ENCODE measurements around the gene ANKRD50. TPM values are rescaled to one million over a fixed set of nuclear protein-coding genes. Genes with fewer than 3 reads are reported as not detected.
A peak's percentile ranks its signal among the peaks of the same experiment; 100 is the strongest.

ANKRD50 gene
- total RNA-seq, 4 donors from 2014 or later, result 11.5 to 78.5 (median 15.5) TPM

DNA sequence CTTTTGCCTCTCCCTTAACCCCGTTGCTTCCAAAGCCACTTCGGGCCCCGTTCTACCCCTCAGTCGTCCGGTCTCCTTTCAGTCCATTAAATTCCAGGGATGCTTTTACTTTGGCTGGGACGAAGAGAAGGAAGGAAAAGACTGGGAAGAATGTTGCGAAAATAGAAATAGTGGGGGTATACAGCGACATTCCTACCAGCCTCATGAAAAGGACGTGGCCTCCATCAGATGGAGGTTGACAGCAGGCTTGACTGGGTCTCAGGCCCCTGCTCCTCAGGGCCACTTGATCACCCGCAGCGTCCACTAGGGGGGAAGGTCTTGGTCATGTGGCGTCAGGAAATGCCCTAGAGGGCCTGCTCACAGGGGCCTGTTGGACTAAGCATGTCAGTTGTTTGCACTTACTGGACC is 657 bp upstream of the ANKRD50 start:
- peak; percentile 67 to 71 for DNase-seq
- no peaks in the 10 kb centered on the region for H3K9me3 ChIP-seq
- H3K4me1 ChIP-seq, result no peaks in the 10 kb centered on the region
- TF ChIP-seq, protein P1, sequence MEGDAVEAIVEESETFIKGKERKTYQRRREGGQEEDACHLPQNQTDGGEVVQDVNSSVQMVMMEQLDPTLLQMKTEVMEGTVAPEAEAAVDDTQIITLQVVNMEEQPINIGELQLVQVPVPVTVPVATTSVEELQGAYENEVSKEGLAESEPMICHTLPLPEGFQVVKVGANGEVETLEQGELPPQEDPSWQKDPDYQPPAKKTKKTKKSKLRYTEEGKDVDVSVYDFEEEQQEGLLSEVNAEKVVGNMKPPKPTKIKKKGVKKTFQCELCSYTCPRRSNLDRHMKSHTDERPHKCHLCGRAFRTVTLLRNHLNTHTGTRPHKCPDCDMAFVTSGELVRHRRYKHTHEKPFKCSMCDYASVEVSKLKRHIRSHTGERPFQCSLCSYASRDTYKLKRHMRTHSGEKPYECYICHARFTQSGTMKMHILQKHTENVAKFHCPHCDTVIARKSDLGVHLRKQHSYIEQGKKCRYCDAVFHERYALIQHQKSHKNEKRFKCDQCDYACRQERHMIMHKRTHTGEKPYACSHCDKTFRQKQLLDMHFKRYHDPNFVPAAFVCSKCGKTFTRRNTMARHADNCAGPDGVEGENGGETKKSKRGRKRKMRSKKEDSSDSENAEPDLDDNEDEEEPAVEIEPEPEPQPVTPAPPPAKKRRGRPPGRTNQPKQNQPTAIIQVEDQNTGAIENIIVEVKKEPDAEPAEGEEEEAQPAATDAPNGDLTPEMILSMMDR (IDR thresholded peaks at IDR 0.05), result peak; percentile 35 to 52 (median 44)
- TF ChIP-seq POLR2A (IDR thresholded peaks at IDR 0.05), result no peak
- H3K27ac ChIP-seq, result peak overlapping the region; percentile 96 to 99
- H3K36me3 ChIP-seq, result no peaks in the 10 kb centered on the region
- intact Hi-C loops (cut with DNase I; ENCODE audit: low total_unique reads), result no loop called here
- no peaks in the 10 kb centered on the region for H3K27me3 ChIP-seq
- peak overlapping the region; percentile 62 to 96 for H3K4me3 ChIP-seq

DNA sequence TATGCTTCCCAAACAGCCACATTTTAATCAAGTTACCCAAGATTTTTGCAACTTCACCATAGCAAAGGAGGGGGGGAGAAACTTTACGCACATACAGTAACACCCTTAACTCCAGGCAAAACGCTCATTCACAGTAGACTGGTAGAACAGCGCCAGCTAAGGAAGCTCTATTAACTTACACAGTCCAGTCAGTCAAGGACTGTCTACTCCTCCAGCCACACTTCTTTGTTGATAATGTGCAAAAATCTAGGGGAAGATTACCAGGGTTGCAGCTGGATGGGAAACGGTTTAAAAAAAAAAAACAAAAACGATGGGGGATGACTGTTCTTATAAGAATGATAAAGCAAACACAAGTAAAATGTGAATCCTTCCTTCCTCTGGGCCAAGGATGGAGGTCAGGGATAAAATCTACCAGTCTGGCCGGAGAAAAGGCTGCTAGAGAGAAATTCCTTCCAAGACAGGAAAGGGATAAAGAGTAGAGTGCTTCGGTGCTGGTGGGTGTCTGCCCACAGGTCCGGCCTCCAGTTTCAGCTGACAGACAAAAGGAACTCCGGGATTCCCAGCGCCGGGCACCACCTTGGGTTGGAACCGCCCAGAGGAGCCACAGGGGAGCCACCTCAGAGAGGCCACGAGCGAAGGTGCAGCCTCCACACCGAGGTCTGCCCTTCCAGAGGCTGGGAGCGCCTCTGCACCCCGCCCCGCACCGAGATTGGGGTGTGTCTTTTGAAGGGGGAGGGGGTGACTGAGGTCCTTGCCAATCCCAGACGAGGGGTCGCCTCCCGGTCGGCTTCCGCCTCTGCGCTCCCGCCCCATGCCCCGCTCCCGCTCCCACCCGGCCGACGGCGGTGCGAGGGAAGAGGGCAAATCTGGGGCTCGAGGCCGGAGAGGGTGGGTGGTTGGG is 811 bp downstream of the ANKRD50 start:
- no peaks in the 10 kb centered on the region for H3K4me1 ChIP-seq

GRCh38 chr4:124710911-124711310 is 1.6 kb downstream of the ANKRD50 start:
- Histone ChIP-seq H3K4me1 (no peaks in the 10 kb centered on the region), H3K4me3 (peak overlapping the region; percentile 62 to 96), H3K9me3 (no peaks in the 10 kb centered on the region), H3K36me3 (no peaks in the 10 kb centered on the region), H3K27ac (peak overlapping the region; percentile 96 to 99), H3K27me3 (no peaks in the 10 kb centered on the region)
- TF ChIP-seq POLR2A (IDR thresholded peaks at IDR 0.05), result no peak
- TF ChIP-seq, protein P1 (IDR thresholded peaks at IDR 0.05), result no peak
- intact Hi-C loops (cut with DNase I; ENCODE audit: low total_unique reads), result no loop called here
- no peak for DNase-seq

More for the DNA sequence above, 811 bp downstream of the ANKRD50 start:
- Histone ChIP-seq H3K27ac (peak overlapping the region; percentile 96 to 99), H3K4me3 (peak overlapping the region; percentile 62 to 96), H3K9me3 (no peaks in the 10 kb centered on the region), H3K36me3 (no peaks in the 10 kb centered on the region), H3K27me3 (no peaks in the 10 kb centered on the region)
- intact Hi-C loops (cut with DNase I; ENCODE audit: low total_unique reads), result no loop called here
- DNase-seq, result peak in 1 of 2 donors; percentile 38
- peak; percentile 4 to 9 for TF ChIP-seq POLR2A (IDR thresholded peaks at IDR 0.05)
- TF ChIP-seq, protein P1 (IDR thresholded peaks at IDR 0.05), result peak in 2 of 4 experiments; percentile 4 to 6

DNA sequence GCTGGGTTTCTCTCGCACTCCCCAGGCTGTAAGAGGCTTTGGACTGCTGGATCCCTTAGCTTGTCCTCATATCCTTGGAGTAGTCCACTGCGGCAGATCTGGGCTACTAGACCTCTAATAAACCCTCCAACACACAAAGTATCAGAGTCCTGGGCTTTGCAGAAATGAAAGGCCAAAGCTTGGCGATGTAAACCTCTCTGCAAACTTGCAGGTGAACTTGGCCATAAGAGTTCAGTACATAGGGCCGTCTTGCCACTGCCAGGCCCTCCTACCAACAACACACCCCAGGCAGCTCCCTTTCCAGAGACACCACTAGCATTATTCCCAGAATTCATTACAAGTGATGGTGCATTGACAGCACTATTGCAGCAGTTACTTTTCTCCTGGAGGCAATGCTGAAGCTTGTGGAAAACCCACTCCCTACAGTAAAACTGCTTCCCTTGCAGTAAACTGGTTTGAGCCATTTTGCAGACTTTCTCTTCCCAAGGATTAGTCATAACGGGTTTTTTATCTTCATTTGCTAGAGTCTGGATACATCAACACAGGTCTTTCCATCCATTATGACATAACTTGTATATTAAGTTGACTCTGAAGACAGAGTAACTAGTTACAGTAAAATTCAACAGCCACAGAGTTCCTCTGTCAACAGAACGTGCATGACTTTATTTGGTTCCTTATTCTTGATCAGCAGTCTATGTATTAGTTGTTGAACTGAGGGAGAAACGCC is 2.4 kb downstream of the ANKRD50 start:
- Histone ChIP-seq H3K36me3 (no peaks in the 10 kb centered on the region), H3K4me1 (no peaks in the 10 kb centered on the region), H3K27me3 (no peaks in the 10 kb centered on the region), H3K27ac (no peak overlapping the region), H3K9me3 (no peaks in the 10 kb centered on the region), H3K4me3 (no peak overlapping the region)
- DNase-seq, result no peak
- intact Hi-C loops (cut with DNase I; ENCODE audit: low total_unique reads), result no loop called here
- TF ChIP-seq, protein P1 (IDR thresholded peaks at IDR 0.05), result no peak
- TF ChIP-seq POLR2A (IDR thresholded peaks at IDR 0.05), result no peak
